ENCODE data around the gene CDH23. TPM values are rescaled to one million over a fixed set of nuclear protein-coding genes. Genes with fewer than 3 reads are reported as not detected.

CDH23 gene
- polyA plus RNA-seq, 1 donor from 2014 or later, result 6.6 TPM

GRCh38 chr10:71389768-71390460, 6.8 kb upstream of the CDH23 start:
- Histone ChIP-seq H3K4me2 (ENCODE audit: low read length) (no peak overlapping the region), H3K9me3 (ENCODE audit: low read length) (no peaks in the 10 kb centered on the region), H3K27ac (ENCODE audit: low read length) (no peak overlapping the region), H3F3A (ENCODE audit: insufficient read depth, low read length, poor library complexity, severe bottlenecking) (no peaks in the 10 kb centered on the region), H3K9me2 (ENCODE audit: insufficient read depth, low read length) (no peaks in the 10 kb centered on the region), H3K27me3 (ENCODE audit: insufficient read depth, low read depth, low read length) (no peaks in the 10 kb centered on the region), H3K9ac (ENCODE audit: low read length) (no peak overlapping the region), H3K4me3 (ENCODE audit: low read length) (no peak overlapping the region), H3K79me2 (replicated peaks; ENCODE audit: insufficient read depth, low read length) (no peaks in the 10 kb centered on the region), H2AFZ (ENCODE audit: low read depth, low read length) (no peak overlapping the region), H4K20me1 (ENCODE audit: insufficient read depth) (no peaks in the 10 kb centered on the region), H3K36me3 (ENCODE audit: insufficient read depth, low read length) (no peaks in the 10 kb centered on the region)
- TF ChIP-seq TAF1 (IDR thresholded peaks at IDR 0.05; ENCODE audit: low read depth), result no peak
- TF ChIP-seq, protein P1, sequence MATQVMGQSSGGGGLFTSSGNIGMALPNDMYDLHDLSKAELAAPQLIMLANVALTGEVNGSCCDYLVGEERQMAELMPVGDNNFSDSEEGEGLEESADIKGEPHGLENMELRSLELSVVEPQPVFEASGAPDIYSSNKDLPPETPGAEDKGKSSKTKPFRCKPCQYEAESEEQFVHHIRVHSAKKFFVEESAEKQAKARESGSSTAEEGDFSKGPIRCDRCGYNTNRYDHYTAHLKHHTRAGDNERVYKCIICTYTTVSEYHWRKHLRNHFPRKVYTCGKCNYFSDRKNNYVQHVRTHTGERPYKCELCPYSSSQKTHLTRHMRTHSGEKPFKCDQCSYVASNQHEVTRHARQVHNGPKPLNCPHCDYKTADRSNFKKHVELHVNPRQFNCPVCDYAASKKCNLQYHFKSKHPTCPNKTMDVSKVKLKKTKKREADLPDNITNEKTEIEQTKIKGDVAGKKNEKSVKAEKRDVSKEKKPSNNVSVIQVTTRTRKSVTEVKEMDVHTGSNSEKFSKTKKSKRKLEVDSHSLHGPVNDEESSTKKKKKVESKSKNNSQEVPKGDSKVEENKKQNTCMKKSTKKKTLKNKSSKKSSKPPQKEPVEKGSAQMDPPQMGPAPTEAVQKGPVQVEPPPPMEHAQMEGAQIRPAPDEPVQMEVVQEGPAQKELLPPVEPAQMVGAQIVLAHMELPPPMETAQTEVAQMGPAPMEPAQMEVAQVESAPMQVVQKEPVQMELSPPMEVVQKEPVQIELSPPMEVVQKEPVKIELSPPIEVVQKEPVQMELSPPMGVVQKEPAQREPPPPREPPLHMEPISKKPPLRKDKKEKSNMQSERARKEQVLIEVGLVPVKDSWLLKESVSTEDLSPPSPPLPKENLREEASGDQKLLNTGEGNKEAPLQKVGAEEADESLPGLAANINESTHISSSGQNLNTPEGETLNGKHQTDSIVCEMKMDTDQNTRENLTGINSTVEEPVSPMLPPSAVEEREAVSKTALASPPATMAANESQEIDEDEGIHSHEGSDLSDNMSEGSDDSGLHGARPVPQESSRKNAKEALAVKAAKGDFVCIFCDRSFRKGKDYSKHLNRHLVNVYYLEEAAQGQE (IDR thresholded peaks at IDR 0.05; ENCODE audit: borderline replicate concordance), result no peak
- no peak for TF ChIP-seq EP300 (conservative IDR thresholded peaks at IDR 0.05; ENCODE audit: poor library complexity, severe bottlenecking)
- TF ChIP-seq POLR2AphosphoS5 (IDR thresholded peaks at IDR 0.05), result no peak

DNA sequence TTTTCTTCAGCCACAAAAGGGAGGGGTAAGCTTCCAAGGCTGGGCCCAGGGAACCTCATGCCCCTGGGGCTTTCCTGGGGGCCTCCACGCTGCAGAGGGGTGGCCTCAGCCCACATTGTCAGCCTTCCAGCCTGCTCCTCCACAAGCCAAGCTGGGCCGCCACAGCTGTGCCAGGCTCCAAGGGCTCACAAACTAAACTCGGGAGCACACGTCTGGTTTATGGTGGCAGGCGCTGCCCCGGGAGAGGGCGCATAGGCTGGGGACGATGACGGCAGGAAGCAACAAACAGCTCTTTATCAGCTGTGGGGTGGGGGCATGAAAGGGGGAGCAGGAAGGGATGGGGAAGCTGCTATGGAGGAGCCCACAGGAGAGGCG, 6.3 kb upstream of the CDH23 start:
- no peak overlapping the region for H2AFZ ChIP-seq (ENCODE audit: low read depth, low read length)
- H3K9me3 ChIP-seq (ENCODE audit: low read length), result no peaks in the 10 kb centered on the region
- H3K27ac ChIP-seq (ENCODE audit: low read length), result no peak overlapping the region
- H3F3A ChIP-seq (ENCODE audit: insufficient read depth, low read length, poor library complexity, severe bottlenecking), result no peaks in the 10 kb centered on the region
- no peak overlapping the region for H3K9ac ChIP-seq (ENCODE audit: low read length)
- TF ChIP-seq EZH2 (IDR thresholded peaks at IDR 0.05; ENCODE audit: borderline replicate concordance, insufficient read depth, low read length, poor library complexity, severe bottlenecking) (no peak), MXI1 (conservative IDR thresholded peaks at IDR 0.05; ENCODE audit: poor library complexity, severe bottlenecking) (no peak), RAD21 (conservative IDR thresholded peaks at IDR 0.05) (no peak), TAF1 (IDR thresholded peaks at IDR 0.05; ENCODE audit: low read depth) (no peak), EP300 (conservative IDR thresholded peaks at IDR 0.05; ENCODE audit: poor library complexity, severe bottlenecking) (no peak), SMC3 (conservative IDR thresholded peaks at IDR 0.05; ENCODE audit: poor library complexity) (no peak), POLR2AphosphoS5 (IDR thresholded peaks at IDR 0.05) (no peak)
- TF ChIP-seq, protein P2, sequence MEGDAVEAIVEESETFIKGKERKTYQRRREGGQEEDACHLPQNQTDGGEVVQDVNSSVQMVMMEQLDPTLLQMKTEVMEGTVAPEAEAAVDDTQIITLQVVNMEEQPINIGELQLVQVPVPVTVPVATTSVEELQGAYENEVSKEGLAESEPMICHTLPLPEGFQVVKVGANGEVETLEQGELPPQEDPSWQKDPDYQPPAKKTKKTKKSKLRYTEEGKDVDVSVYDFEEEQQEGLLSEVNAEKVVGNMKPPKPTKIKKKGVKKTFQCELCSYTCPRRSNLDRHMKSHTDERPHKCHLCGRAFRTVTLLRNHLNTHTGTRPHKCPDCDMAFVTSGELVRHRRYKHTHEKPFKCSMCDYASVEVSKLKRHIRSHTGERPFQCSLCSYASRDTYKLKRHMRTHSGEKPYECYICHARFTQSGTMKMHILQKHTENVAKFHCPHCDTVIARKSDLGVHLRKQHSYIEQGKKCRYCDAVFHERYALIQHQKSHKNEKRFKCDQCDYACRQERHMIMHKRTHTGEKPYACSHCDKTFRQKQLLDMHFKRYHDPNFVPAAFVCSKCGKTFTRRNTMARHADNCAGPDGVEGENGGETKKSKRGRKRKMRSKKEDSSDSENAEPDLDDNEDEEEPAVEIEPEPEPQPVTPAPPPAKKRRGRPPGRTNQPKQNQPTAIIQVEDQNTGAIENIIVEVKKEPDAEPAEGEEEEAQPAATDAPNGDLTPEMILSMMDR (IDR thresholded peaks at IDR 0.05; ENCODE audit: poor library complexity, severe bottlenecking), result no peak
- TF ChIP-seq, protein P1 (IDR thresholded peaks at IDR 0.05; ENCODE audit: borderline replicate concordance), result no peak
- no peaks in the 10 kb centered on the region for H3K79me2 ChIP-seq (replicated peaks; ENCODE audit: insufficient read depth, low read length)
- no peak overlapping the region for H3K4me3 ChIP-seq (ENCODE audit: low read length)
- H3K36me3 ChIP-seq (ENCODE audit: insufficient read depth, low read length), result no peaks in the 10 kb centered on the region
- no peaks in the 10 kb centered on the region for H3K9me2 ChIP-seq (ENCODE audit: insufficient read depth, low read length)
- H4K20me1 ChIP-seq (ENCODE audit: insufficient read depth), result no peaks in the 10 kb centered on the region
- H3K27me3 ChIP-seq (ENCODE audit: insufficient read depth, low read depth, low read length), result no peaks in the 10 kb centered on the region
- H3K4me2 ChIP-seq (ENCODE audit: low read length), result no peak overlapping the region

Data from neural cell (in vitro differentiated cells).